Endothelial cell of umbilical vein (primary cell): ENCODE results near the gene JDP2. TPM values are rescaled to one million over a fixed set of nuclear protein-coding genes. Genes with fewer than 3 reads are reported as not detected.

Experiments used
- BruUV-seq: library from RNA; stranded (reverse); fragments of 400-500 nt; replicated peaks from 2 replicates; lab custom pipeline; 2021; lab: Mats Ljungman, UMichigan
- CTCF ChIA-PET: fragments of 300-600, 350-600 bp; sonication (Branson Sonifier 250); formaldehyde crosslinking; loops from one replicate; lab custom pipeline; 2021; ENCODE audit warnings: antibody characterized with exemption, inconsistent platforms; lab: Charles Lee
- POLR2A ChIA-PET: fragments of 300-600, 350-600 bp; sonication (Branson Sonifier 250); formaldehyde crosslinking; loops from one replicate; lab custom pipeline; 2021; ENCODE audit warnings: antibody characterized with exemption, inconsistent platforms; lab: Charles Lee
- DNase-seq: peaks from one replicate; pipeline ENCODE4 v3.0.0-alpha.2; 2011; ENCODE audit warnings: low read depth, low spot score
- FAIRE-seq: peaks from 2 replicates; lab custom pipeline; 2011; peaks lifted over from hg19 to GRCh38; lab: Jason Lieb, UNC
- H2AFZ ChIP-seq: 2 replicates; pipeline ENCODE4 v1.6.0; 2012; ENCODE audit warnings: low read depth, low read length, control low read depth, inconsistent platforms
- H3K27ac ChIP-seq: 2 replicates; pipeline ENCODE4 v1.5.1; 2011; ENCODE audit warnings: low read depth, mild to moderate bottlenecking, control low read depth, low read length, moderate library complexity; ENCODE audit not compliant: insufficient read depth
- H3K27me3 ChIP-seq, 2 experiments: 2 replicates each; pipeline versions ENCODE4 v1.6.0 to v1.6.1; 2011; ENCODE audit warnings: low read length in 2 of 2, mixed read lengths in 1 of 2; ENCODE audit not compliant: control insufficient read depth in 2 of 2, insufficient read depth in 2 of 2
- H3K36me3 ChIP-seq, 2 experiments: 2 replicates in 1 of 2; 3 replicates in 1 of 2; pipeline ENCODE4 v1.5.1; 2011; ENCODE audit warnings: low read length in 2 of 2, mild to moderate bottlenecking in 1 of 2, moderate library complexity in 1 of 2; ENCODE audit not compliant: control insufficient read depth in 2 of 2, insufficient read depth in 2 of 2; ENCODE audit errors: extremely low read depth in 1 of 2
- H3K4me1 ChIP-seq: 3 replicates; pipeline ENCODE4 v1.5.1; 2011; ENCODE audit warnings: mild to moderate bottlenecking, low read length; ENCODE audit not compliant: control insufficient read depth, insufficient read depth; ENCODE audit errors: extremely low read depth
- H3K4me2 ChIP-seq: 2 replicates; pipeline ENCODE4 v1.6.1; 2011; ENCODE audit warnings: low read length, control low read depth, mixed read lengths; ENCODE audit not compliant: insufficient read depth
- H3K4me3 ChIP-seq, 3 experiments: fragments of 200-600 bp in 1 of 3; sonication (generic), shearing (Covaris generic) in 1 of 3; replicated peaks in 1 of 3; 2 replicates each; pipeline ENCODE4 v1.5.1; 2011 to 2016; ENCODE audit warnings: control low read depth in 3 of 3, low read length in 3 of 3, mild to moderate bottlenecking in 2 of 3, inconsistent platforms in 1 of 3, low read depth in 1 of 3, moderate library complexity in 1 of 3; ENCODE audit not compliant: insufficient read depth in 1 of 3
- H3K79me2 ChIP-seq: 2 replicates; pipeline ENCODE4 v1.6.0; 2012; ENCODE audit warnings: low read length, inconsistent platforms; ENCODE audit not compliant: control insufficient read depth, insufficient read depth
- H3K9ac ChIP-seq: replicated peaks from 2 replicates; pipeline ENCODE3; 2011; ENCODE audit warnings: low read length, control low read depth; ENCODE audit not compliant: insufficient read depth; ENCODE audit errors: extremely low read depth
- H3K9me1 ChIP-seq: replicated peaks from 3 replicates; pipeline ENCODE4 v1.6.0; 2011; ENCODE audit warnings: mild to moderate bottlenecking, low read length; ENCODE audit not compliant: control insufficient read depth, insufficient read depth; ENCODE audit errors: extremely low read depth
- H3K9me3 ChIP-seq: replicated peaks from 2 replicates; pipeline ENCODE4 v1.5.1; 2012; ENCODE audit warnings: low read length, inconsistent platforms; ENCODE audit not compliant: control insufficient read depth, insufficient read depth
- H4K20me1 ChIP-seq: replicated peaks from 2 replicates; pipeline ENCODE3; 2011; ENCODE audit warnings: mild to moderate bottlenecking, low read length; ENCODE audit not compliant: control insufficient read depth, insufficient read depth; ENCODE audit errors: extremely low read depth
- CTCF ChIP-seq, 2 donors: IDR thresholded peaks; 1 replicate in 1 of 2; 2 replicates in 1 of 2; pipeline ENCODE4 v1.5.1; 2011; ENCODE audit warnings: low read length in 2 of 2, mild to moderate bottlenecking in 2 of 2, moderate library complexity in 2 of 2, control low read depth in 1 of 2, inconsistent platforms in 1 of 2, low read depth in 1 of 2; ENCODE audit not compliant: insufficient read depth in 1 of 2; ENCODE audit errors: extremely low read depth in 1 of 2
- FOS ChIP-seq: IDR thresholded peaks from 2 replicates; pipeline ENCODE4 v1.6.1; 2011; ENCODE audit warnings: mild to moderate bottlenecking, low read length, moderate library complexity, borderline replicate concordance; ENCODE audit not compliant: insufficient read depth
- GATA2 ChIP-seq: IDR thresholded peaks from 2 replicates; pipeline ENCODE4 v1.7.0; 2011; ENCODE audit warnings: low read depth, mild to moderate bottlenecking, moderate library complexity, mixed read lengths, low read length; ENCODE audit not compliant: insufficient read length, insufficient read depth
- JUN ChIP-seq: IDR thresholded peaks from 2 replicates; pipeline ENCODE4 v1.6.1; 2011; ENCODE audit warnings: borderline replicate concordance, low read depth; ENCODE audit not compliant: insufficient read length, insufficient read depth
- MAX ChIP-seq: IDR thresholded peaks from 2 replicates; pipeline ENCODE4 v1.6.1; 2011; ENCODE audit not compliant: insufficient read depth, insufficient read length
- MYC ChIP-seq: IDR thresholded peaks from one replicate; pipeline ENCODE4 v1.6.1; 2011; ENCODE audit warnings: mild to moderate bottlenecking, low read depth, low read length
- POLR2A ChIP-seq: IDR thresholded peaks from 2 replicates; pipeline ENCODE4 v1.6.1; 2012; ENCODE audit warnings: low read depth, mild to moderate bottlenecking, control low read depth, low read length
- dilution Hi-C: fragments of 300-500 bp; cut with MboI; formaldehyde crosslinking; loops from one replicate; pipeline ENCODE4 v1.15.0; 2019; ENCODE audit warnings: low sequenced_read_pairs; ENCODE audit not compliant: extremely low pct_ligation_motif_present
- intact Hi-C: fragments of 100-400 bp; cut with micrococcal nuclease; formaldehyde crosslinking; loops from one replicate; pipeline ENCODE4 v1.10.0; 2022
- polyA plus RNA-seq, 4 experiments: library from polyadenylated mRNA; depleted of rRNA in 3 of 4; stranded (reverse) in 3 of 4; unstranded in 1 of 4; fragments of >200 nt; gene quantifications; 2 replicates each; pipeline versions ENCODE4 v1.2.1 to v1.2.3, GENCODE V29; 2011 to 2012; ENCODE audit warnings: missing spikeins in 1 of 4
- total RNA-seq: library from RNA; stranded (reverse); gene quantifications from 2 replicates; pipeline ENCODE4 v1.2.3, GENCODE V29; 2021

Gene JDP2
- total and polyA plus RNA-seq, 2 donors (not counting 3 experiments of a cell fraction or from before 2014, with no cell fraction given), result 3.2 to 10.6 TPM

- H3K9me1 ChIP-seq, result peaks cover 2% of the 10 kb centered on the region
- H4K20me1 ChIP-seq, result no peaks in the 10 kb centered on the region
- no peaks in the 10 kb centered on the region for H3K79me2 ChIP-seq
- no TSS peak for BruUV-seq
- intact Hi-C loops, result no loop called here
- no peak overlapping the region for H3K9ac ChIP-seq
- H3K36me3 ChIP-seq, result no peaks in the 10 kb centered on the region
- POLR2A ChIA-PET, result no interaction called here
- CTCF ChIA-PET, result interaction anchor here (0.6 to 1.7 kb wide), 3 partner anchors 11 to 221 kb away, joined by 3 to 4 read pairs (median 3); no protein-coding TSS in a partner anchor
- no peaks in the 10 kb centered on the region for H3K9me3 ChIP-seq
- DNase-seq (no peak), FAIRE-seq (no peak)
- no peak overlapping the region for H3K4me2 ChIP-seq
- dilution Hi-C loops, result no loop called here
- TF ChIP-seq POLR2A, result no peak
- no peak for TF ChIP-seq CTCF (IDR thresholded peaks at IDR 0.05; ENCODE audit: extremely low read depth in 1 of 2, insufficient read depth in 1 of 2, low read depth in 1 of 2, low read length in 2 of 2)
- H2AFZ ChIP-seq, result no peak overlapping the region
- H3K27ac ChIP-seq, result no peak overlapping the region
- H3K4me1 ChIP-seq, result peaks cover 3% of the 10 kb centered on the region
- H3K27me3 ChIP-seq, result peaks cover 0 to 10% of the 10 kb centered on the region in 2 experiments
- no peak overlapping the region for H3K4me3 ChIP-seq
Measured at GRCh38 chr14:75433631-75434071, 5.8 kb downstream of the JDP2 start.

- peaks cover 0 to 5% of the 10 kb centered on the region in 2 experiments for H3K27me3 ChIP-seq
- no peaks in the 10 kb centered on the region for H3K79me2 ChIP-seq
- CTCF ChIA-PET, result interaction anchor here (1.5 to 1.7 kb wide), 2 partner anchors 10 to 19 kb away, joined by 3 to 4 read pairs; no protein-coding TSS in a partner anchor
- H3K9ac ChIP-seq, result no peak overlapping the region
- TF ChIP-seq FOS, result no peak
- no peak for TF ChIP-seq JUN
- TF ChIP-seq CTCF (IDR thresholded peaks at IDR 0.05; ENCODE audit: extremely low read depth in 1 of 2, insufficient read depth in 1 of 2, low read depth in 1 of 2, low read length in 2 of 2), result no peak
- TF ChIP-seq MAX, result no peak
- no peak for TF ChIP-seq GATA2
- TF ChIP-seq POLR2A, result no peak
- no peak for TF ChIP-seq MYC
- POLR2A ChIA-PET, result no interaction called here
- no peak overlapping the region for H3K27ac ChIP-seq
- no peaks in the 10 kb centered on the region for H4K20me1 ChIP-seq
- no peaks in the 10 kb centered on the region for H3K36me3 ChIP-seq
- H3K4me2 ChIP-seq, result no peak overlapping the region
- intact Hi-C loops (no loop called here), dilution Hi-C loops (no loop called here)
- peaks cover 2% of the 10 kb centered on the region for H3K9me1 ChIP-seq
- H3K9me3 ChIP-seq, result no peaks in the 10 kb centered on the region
- no TSS peak for BruUV-seq
- FAIRE-seq (no peak), DNase-seq (no peak)
- no peak overlapping the region for H3K4me3 ChIP-seq
- peaks cover 3% of the 10 kb centered on the region for H3K4me1 ChIP-seq
- H2AFZ ChIP-seq, result no peak overlapping the region
Measured at GRCh38 chr14:75434138-75434889, 6.5 kb downstream of the JDP2 start.
